Testis (tissue), 2 donors: ENCODE data around the gene RPL28.

Experiments
- CTCF ChIP-seq, 3 experiments: fragments of 450-650 bp in 2 of 3; fragments of 200-600 bp in 1 of 3; sonication (generic) in 1 of 3; IDR thresholded peaks; one replicate each; pipeline ENCODE4 v1.5.1; 2016 to 2019; ENCODE audit warnings: antibody characterized with exemption in 3 of 3, mild to moderate bottlenecking in 2 of 3, moderate library complexity in 1 of 3
- POLR2A ChIP-seq: fragments of 450-650 bp; IDR thresholded peaks from one replicate; pipeline ENCODE4 v1.6.1; 2017; ENCODE audit warnings: antibody characterized with exemption, mild to moderate bottlenecking, moderate library complexity

GRCh38 chr19:55383279-55384130 lies 2.2 kb upstream of the RPL28 start:
- peak in 1 of 3 experiments; percentile 15 for TF ChIP-seq CTCF (IDR thresholded peaks at IDR 0.05)
- no peak for TF ChIP-seq POLR2A
